Fibroblast of skin of scalp (primary cell): ENCODE measurements around the gene OPCML.

Source experiments
- DNase-seq: peaks from one replicate; pipeline ENCODE4 v3.0.0-alpha.2; 2013

OPCML gene

DNA sequence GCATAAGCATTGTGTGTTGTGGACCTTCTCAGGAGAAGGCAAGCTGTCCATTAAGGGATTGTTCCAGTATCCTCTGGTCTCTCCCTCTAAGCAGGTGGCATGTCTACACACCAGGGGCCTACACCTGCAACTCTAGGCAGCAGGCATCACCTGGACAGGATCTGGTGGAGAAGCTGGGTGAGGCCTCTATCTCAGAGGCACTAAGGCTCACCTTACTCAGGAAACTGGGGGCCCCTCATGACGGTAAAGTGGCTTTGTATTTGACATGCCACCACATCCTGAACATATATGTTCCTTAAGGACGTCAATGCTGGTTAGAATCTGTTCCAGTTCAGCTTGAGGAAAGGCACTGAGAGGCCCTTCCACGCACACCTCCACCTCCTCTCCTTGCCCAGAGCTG lies 891.3 kb downstream of the OPCML start:
- DNase-seq, result no peak

DNA sequence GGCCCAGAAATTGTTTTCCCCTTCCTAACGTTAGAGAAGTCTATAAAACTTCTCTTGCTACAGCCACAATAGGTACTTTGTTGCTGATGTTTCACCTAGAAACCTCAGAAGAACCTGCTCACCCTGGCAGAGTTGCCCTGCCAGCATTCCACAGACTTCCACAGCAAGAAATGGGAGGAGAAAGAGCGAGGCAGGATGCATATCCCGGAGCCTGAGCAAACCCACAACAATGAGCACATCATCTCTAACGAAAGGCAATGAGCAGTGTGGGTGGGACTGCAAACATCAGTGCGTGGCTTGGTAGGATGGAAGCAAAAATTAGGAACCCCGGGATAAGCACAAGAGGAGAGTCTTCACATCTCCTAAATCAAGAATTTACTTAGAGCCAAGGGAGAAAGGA lies 892.3 kb downstream of the OPCML start:
- DNase-seq, result peak; percentile 20

DNA sequence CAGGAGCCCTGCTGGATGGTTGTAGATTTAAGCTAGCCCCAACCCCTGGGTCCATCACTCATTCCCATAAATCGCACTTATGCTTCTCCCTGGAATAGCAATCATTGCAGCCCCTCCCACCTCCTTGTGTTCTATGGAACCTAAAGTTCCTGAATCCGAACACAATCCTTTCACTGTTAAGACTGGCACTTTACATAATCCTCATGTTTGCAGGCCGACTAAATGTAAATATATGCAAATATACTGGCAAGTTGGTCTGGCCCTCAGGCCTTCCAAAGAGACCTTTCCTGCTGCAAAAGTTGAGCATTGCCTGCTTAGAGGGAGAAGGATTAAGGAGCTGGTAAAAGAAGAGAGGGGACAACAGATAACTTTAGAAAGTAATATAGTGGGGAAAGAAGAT lies 892.9 kb downstream of the OPCML start:
- no peak for DNase-seq

DNA sequence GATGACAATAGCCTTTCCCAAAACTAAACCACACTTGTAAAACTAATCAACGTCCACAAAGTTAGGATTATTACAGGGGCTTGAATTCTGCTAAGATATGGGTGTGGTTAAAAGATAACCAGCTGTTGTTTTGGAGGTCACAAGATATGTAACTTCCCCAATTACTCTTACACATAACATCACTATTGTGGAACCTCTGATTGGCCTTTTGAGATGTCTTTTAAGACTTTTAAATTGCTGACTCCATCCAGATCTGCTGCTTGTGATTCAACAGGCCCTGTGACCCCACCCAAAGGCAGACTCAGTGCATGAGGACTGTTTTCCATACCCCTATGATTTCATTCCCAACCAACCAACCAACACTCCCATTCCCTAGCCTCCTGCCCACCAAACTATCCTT lies 893.9 kb downstream of the OPCML start:
- no peak for DNase-seq

DNA sequence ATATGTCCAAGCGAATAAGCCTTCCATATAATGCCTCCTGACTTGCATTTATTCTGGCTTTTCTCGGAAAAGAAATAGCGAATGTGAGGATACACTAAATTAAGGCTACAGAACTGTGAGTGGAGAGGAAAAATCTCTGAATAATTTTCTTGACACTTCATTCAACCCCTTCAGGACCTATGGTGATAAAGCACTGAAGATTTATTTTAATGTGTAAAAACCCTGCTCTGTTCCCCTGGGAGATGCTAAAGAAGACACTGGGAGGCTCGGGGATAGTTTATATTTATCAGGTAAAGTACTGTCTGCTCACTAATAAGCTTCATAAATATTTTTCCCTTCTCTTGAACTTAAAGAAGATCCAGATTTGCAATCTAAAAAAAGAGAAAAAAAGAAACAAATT lies 895.8 kb downstream of the OPCML start:
- DNase-seq, result no peak

DNA sequence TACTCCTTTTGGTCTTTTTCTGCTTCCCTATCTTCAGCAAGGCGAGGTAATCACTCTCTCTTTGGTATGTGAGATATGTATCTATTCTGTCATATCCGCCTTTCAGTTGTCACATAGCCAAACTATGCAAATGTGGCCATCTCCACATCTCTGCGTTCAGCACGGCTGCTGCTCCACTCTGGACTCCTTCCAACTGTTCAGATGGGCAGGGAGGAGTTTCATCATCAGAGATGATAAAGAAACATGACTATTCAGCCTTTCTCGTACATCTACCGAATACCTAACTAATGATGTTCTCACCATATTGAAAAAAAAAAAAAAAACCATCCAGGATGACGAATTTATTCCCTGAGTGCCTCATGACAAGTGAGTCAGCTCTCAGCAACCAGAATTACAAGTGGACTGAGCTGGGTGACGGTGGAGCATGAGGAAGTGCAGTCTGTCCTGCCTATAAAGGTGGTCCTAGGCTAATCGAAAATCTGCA lies 899.6 kb downstream of the OPCML start:
- peak; percentile 99 for DNase-seq

DNA sequence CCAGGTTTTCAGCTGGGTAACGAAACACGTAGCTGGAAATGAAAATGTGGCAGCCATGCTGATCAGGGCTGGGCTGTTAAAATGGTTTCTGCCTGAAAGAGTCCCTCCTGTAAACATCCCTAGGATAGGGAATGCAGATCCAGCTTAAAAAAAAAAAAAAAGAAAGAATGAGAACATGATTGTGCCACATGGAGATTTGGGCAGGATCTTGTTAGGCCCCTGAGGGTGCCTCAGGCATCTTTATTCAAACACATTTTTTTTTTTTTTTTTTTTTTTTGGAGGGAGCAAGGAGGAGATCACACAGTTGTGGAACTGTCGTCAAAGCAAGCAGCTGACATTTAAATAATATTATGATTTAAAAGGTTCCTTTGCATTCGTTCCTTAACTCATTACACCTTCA lies 900.3 kb downstream of the OPCML start:
- peak; percentile 55 for DNase-seq

DNA sequence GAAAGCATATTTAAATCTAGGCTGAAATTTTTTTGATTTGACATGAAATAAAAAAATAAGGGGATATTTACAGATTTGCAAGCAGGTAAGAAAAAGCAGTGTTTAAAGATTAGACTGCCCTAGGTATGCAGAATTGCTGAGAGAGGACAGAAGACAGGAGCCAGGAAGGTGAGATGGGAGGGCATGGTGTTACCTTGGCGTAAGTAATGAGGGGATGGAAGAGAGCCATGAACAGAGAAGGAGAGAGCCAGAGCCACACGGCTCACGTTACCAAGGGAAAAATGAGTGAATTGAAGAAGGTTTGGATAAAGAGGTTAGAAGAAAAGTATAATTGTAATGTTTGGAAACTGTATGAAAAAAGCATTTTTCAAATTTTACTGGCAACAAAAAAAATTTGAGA lies 904.3 kb downstream of the OPCML start:
- DNase-seq, result no peak

DNA sequence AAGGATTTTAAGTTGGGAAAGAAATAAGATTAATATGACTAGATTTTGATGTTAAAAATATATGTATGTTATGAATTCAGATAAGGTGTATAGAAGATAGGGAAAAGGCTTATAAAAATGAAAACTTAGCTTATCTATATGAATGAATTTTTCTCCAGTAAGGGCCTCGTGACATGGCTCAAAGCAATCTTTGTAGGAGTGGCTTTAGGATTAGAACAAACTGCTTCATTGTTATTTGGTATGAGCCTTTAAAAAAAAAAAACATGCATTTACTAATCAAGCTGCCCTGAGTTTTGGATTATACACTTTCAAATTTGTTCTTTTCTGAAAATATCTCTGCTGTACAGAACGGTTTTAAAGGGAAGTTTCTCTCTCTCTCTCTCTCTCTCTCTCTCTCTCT lies 905.9 kb downstream of the OPCML start:
- DNase-seq, result no peak

DNA sequence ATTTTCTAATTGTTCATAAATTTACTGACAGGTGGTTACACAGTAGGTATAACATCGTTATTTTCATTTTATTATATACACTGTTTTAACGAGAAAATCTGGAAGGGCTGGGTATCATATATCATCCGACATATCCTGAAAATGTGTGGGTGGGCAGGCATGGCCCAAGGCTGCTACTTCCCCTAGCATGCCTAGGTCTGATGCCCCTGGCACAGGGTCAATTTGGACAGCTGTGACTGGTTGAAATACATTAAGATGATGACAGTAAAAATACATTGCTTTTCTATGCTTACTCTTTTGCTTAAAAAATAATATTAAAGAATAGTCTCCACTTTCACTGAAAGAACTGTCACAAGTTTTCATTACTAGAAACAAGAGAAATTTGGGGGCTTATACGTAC lies 908.8 kb downstream of the OPCML start:
- DNase-seq, result no peak

DNA sequence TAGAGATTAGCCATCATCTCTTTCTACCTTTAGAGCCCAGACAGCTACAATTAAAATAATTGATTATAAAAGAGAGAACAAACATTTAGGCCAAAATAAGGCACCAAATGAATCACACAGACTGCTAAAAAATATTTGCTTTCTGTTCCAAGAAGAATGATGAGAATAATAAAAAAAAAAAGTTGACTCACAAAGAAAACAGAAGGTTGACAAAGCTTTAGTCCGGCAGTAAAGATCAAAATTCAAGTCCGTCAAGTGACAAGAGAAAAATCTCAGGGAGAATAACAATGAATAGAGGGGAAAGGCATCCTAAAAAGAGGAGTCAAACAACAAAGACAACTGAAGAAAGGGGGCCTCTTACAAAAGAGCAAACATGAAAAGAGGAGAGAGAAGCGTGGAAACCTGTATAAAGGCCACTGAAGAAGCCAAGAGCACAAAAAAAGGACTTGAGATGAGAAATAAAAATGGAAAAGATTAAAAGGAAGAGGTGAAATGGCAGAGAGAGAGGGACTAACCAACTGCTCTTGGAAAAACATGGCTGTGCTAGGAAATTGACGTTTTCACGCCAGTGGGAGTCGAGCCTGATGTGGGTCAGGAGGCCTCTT lies 910.2 kb downstream of the OPCML start:
- no peak for DNase-seq

DNA sequence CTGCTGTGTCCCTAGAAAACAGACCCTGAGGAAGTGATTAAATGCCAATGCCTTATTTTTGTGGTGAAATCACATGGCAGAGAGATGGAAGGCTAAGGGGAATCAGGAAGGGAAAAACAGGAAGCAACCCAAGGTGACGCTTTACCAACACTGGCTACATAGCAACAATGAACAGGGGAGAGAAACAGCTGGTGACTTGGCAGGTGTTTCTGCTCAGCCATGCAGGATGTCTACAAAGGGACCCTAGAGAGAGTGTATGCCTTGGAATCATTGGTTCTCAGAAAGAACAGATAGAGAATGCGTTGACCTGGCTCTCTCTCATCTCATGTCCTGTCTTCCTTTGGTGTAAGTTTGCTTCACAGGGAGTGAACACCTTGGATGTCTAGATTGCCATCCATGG lies 911.9 kb downstream of the OPCML start:
- no peak for DNase-seq

DNA sequence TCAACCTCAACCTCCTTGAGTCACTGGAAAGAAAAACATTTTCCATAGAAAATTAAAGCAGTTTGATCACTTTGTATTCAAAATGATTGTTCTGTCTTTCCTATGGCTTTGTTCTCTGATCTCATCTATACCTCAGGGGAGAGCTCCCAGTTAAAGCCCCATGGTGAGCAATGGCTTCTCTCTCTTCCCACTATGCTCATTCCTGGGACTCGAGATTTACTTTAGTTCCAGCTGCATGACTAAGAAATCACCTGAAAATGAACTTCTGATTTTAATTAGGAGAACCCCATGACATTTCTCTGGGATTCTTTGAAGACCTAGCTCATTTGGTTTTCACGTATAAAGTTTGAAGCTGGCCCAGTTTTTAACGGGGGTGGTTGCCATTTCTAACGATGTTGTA lies 921.5 kb downstream of the OPCML start:
- DNase-seq, result no peak

DNA sequence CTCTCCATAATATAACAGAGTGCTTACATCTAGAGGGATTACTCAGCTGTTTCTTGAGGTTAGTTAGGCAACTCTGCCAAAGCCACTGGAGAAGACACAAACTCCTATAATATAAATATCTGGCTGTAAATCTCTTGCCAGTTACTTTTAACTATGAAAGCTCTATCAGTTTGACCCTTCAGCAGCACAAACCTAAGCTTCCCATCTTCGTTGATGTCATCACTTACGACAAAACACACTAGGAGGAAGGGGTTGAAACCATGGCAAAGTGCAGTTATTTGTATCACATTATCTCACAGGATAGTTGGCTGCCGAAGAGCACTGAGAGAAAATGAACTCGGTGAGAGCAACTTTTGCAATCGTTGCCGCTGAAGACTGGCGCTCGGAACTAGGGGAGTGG lies 922.1 kb downstream of the OPCML start:
- peak; percentile 30 for DNase-seq

DNA sequence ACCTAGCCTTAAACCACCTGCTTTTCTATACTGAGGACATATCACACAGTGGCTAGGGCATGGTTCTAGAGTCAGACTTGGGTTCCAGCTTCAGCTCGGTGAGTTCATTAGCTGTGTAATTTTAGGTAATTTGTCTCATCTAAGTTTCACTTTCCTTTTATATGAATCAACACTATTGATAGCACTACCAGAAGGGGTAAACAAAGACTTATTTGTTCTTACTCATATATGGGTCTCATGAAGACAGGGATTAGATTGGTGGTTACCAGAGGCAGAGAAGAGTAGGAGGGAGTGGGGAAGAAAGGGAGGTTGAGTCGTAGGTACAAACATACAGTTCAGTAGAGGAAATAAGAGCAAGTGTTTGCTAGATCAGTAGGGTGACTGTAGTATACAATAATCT lies 924.7 kb downstream of the OPCML start:
- DNase-seq, result no peak

DNA sequence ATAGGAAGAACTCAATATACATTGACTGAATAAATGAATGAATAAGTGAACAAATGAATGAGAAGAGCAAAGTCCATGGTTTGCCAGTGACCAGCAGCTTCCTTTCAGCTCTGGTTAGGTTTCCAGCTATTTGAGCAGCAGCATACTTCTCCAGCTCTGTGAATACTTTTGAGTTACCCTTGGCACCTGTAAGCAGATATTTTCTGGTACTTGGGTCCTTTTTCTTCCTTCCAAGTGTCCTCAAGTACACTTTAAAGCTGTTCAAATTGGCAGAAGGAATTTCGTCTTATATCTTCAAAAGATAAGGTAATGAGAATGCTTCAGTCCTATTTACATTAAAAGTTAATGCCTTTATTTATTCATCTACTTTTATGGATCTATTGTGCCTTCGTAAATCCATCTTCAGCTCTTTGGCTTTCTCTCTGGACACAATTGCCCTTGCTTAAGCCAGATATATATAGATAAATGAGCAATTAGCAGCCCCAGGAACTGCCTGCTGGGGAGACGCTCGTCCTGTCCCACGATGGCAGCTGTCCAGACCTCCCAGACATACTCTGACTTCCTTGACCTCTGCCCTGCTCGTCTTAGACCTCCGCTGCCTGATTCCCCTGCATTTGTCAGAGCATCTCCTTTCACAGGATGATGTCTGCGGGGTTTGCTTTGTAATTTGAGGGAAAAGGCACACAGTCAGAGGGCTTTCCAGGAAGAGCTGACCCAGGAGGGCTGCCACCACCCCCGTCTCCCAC lies 926.3 kb downstream of the OPCML start:
- DNase-seq, result peak; percentile 28

DNA sequence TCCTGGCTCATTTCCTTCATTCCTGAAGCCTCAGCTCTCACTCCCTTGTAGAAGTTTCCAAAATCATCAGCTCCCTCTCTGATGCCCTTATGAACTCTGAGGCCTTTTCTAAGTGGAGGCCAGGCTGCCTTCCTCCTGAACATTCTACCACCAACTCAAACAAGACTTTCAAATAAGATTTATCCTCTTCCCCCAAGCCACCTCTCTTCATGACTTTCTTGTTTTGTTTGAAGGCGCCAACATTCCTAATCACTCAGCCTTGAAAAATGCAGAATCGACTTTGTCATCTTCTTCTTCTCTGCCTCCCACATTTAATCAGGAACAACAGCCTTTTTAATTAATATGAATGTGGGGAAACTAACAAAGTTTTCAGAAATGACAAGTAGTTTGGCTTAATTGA lies 927.9 kb downstream of the OPCML start:
- DNase-seq, result peak; percentile 83

DNA sequence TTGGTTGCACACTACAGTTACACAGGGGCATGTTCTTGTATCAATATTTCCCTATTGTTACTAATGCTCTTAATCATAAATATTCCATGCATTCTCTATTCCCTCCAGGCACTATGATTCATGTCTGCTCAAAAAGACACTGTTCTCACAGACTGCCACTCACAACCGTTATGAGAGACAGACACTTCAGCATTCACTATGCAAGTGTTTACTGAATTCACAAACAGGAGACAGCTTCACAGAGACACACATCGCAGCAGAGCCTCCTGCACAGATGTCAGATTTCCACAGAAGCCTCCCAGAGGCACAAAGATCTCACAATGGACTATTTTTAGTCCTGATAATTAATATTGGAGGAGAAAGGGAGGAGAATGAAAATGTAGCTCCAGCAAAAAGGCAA lies 930.4 kb downstream of the OPCML start:
- DNase-seq, result peak; percentile 54

DNA sequence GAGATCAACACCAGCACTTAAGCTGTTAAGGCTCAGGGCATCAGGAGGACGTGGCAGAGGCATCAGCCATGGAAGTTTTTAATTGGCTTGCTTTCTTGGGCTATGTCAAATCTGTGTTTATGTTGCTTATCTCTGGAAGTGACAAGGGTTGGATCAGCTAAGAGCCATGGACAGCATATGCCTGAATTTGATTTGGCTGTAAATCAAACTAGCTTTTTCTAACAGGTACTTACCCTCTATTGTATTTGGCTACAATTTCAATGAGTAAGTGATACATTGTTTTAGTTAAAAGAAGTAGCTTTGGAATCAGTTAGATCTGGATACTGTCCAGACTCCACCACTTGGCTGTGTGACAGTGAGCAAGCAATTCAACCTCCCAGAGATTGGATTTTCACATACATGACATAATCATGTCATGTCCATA lies 936.6 kb downstream of the OPCML start:
- DNase-seq, result peak; percentile 42

DNA sequence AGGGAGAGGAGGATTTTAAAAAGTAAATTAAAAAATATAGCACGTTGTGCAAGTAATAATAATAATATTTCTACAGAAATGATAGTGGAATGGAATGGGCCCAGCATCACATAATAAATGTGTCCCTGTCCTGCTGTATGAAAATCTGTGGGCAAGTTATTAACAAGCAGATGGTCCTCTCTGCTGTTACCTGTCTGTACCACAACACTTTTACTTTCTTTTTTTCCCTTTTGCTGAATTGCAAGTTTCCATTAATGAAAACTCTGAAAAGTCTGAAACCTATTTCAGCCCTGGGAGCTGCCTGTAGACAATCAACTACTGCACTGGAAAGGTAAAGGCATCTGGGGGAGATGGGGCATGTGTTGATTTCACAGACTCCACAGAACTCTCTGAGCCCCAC lies 937.1 kb downstream of the OPCML start:
- no peak for DNase-seq

DNA sequence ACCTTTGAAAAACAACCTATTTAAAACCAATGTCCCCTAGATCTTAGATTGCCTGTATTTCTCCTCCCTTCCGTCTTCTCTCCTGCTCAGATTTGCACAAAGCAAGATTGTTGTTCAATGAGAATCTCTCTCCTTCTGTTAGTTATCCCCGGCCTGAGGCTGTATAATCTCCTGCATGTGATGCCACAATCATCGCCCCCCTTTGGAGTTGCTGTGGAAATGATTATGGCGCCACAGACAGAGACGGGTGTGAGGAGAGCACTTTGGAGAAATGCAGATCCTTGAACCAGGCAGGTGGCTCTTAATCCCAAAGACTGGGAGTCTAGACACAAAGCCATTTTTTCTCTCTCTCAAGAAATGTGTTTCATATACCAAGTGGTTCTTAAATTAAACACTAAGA lies 941.3 kb downstream of the OPCML start:
- no peak for DNase-seq

DNA sequence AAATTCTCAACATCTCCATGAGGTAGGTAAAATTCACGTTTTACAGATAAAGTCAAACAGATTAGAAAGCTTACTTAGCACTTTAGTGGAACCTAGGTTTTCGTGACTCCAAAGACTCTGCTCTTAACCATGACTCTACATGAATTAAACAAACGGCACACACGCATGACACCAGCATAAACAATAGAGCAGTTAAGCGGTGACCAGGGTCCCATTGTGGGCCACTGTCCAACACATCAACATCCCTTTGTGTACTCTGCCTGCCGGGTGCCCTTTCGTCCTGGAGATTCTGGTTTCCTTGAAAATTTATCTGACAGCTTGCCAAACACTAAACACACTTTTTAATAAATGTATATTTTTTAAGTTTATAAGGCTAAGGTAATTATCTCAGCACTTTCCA lies 941.7 kb downstream of the OPCML start:
- DNase-seq, result no peak

DNA sequence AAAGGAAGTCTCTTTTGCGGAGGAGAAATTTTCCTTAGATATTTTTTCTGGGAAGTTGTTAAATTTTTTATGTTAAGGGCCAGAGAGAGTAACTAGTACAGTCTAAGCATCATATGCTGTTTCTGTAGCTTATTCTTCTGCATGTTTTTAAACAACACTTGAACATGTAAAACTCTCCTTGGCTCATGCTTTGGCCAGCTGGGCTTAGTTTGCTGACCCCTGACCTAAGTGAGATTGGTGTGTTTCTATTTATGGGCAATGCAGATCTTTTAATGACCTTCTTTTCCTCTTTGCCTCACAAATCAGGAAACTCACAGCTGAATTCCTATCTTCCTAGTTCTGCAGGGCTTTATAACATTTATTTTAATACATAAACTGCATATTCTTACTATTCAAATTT lies 942.5 kb downstream of the OPCML start:
- DNase-seq, result no peak

DNA sequence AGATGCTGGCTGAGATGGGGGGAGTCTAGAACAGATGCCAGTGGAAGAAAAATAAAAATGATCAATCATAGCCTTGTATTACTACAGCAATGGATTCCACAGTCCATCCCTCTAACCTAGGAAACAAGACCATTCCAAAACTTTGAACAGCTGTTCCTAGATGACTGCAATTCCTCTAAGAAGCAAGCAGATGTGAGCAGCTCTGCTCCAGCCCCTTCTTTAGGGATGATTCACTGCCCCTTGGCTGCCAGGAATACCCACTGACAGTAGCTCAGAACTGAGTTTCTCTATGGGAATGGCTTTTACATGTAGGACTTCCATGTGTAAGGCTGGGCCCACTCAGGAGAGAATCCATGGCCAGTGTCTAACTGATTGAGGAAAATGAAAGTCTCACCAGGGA lies 943.9 kb downstream of the OPCML start:
- DNase-seq, result peak; percentile 43

DNA sequence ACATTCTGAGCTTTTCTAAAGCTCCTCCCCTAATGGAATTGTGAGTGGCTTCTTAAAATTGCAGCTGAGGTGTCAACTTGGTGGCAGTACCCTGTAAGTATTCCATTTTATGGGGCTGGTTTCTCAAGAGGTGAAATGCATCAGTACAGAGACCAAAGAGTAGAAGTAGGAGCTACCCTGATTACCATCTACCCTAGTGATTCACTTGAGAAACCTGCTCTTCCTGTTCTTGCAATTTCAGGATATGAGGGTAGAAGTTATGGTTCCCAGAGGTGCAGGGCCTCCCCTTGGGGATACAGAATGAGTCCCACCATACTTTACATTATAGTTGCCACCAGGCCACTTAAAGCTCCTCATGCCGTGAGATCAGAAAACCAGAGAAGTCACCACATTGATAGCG lies 944.6 kb downstream of the OPCML start:
- no peak for DNase-seq
